HG03558 (cell line): ENCODE data around the gene AUTS2.

Experiments used
- ATAC-seq: cut with Tn5 transposase; IDR thresholded peaks from one replicate; pipeline ENCODE4 v1.9.1; 2021; ENCODE audit warnings: moderate number of reproducible peaks; ENCODE audit not compliant: unreplicated experiment; ENCODE audit errors: extremely low read depth

The AUTS2 gene

DNA sequence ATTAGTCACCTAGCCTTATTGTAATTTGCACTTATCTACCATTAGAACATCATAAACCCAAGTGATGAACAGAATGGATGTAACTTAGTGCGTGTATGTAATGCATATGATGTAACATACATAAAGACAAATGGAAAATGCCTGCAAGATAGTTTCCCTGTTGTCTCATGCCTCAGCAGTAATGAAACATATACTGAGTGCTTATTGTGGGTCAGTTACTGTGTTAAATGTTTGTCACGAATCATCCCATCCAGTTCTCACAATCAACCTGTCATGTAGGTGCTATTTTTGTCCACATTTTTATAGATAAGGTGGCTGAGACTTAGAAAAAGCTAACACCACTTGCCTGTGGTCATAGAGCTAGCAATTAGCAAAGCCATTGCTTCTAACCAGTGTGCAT is 350.8 kb downstream of the AUTS2 start:
- ATAC-seq = no peak

DNA sequence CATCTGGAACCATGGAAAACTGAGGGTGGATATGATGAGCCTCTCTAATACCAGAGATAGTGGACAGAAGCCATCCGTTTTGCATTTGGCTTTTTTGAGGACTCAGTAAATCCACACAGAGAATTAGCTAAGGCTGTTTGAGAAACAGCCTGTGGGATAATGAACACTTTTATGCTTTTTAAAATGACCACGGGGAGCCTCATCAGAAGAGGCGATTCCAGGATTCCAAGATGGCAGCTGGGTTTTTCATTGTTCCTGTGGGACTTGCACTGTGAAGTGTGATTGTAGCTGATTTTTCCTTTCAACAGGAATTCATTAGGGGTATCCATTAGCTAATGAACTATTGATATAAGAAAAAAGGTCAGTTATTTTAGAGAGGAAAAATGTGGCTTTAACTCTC is 353.2 kb downstream of the AUTS2 start:
- no peak for ATAC-seq

DNA sequence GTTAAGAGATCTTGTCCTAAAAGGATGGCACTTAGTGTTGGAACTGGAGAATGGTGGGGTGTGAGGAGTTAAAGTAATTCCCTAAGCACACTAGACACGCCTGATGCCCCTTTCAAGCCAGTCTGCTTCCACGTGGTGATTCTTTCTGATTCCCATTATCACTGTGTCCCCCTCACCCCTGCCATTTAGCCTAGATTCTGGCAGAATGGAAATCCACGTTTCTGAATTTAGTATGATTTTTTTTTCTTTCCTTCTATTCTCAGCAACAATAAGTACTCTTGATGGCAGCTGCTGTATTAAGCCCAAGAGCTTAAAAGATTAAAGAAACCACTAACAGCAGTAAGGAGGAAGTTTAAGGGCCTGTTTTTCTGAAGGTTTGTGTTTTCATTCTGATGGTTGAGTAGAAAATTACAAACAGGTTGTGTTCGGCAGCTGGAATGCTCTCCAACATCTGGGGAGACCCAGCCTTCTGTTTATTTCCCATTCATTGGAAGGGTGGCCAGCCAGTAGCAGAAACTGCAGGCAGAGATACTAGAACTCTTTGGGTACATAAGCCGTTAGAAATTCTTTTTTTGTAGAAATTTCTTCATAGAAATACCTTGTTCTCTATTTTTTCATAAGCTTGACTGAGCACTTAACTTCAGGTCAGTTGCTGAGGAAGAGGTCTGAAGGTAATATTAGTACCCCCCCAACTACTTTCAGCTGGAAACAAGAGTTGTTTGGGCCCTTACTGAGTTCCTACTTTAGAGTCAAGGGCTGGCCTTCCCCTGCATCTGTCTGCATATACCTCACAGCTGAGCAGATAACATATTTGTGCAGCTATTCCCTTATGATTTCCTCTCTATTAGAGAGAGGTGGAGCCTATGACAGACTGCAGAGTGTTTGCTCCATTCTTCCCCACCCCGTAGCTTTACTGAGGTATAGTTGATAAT is 355.1 kb downstream of the AUTS2 start:
- no peak for ATAC-seq

DNA sequence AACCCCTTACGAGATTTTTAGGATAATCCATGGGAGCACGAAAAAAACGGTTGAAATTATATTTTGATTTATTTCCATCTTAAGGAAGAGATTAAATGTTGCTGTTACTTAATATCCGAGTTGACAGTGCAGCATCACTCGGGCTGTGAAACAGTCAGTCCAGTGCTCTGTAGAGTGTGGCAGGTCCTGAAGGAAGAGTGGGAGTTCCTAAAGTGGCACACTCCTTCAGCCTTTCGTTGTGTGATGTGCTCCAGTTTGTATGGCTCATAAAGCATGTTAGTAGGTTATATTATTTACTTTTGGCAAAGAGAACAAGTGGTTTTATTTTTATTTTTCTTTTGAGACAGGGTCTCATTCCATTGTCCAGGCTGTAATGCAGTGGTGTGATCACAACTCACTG is 358.3 kb downstream of the AUTS2 start:
- no peak for ATAC-seq

DNA sequence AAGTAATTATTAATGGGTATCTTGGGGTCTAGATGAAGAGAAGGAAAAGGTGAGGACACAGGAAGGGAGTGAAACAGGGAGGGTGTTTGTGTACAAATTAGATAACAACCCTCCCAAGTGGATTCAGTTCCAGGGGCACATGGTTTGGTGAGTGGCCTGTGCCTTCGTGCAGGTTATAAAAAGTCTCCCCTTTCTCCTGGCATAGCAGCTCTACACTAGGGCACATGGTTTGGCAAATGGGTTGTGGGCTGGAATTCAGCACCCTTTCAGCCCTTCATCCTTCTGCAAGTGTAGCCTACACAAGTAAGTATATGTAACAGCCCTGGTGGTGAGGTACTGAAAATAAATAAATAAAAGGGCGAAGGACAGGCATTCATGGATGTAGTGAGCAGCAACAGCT is 359.4 kb downstream of the AUTS2 start:
- no peak for ATAC-seq

DNA sequence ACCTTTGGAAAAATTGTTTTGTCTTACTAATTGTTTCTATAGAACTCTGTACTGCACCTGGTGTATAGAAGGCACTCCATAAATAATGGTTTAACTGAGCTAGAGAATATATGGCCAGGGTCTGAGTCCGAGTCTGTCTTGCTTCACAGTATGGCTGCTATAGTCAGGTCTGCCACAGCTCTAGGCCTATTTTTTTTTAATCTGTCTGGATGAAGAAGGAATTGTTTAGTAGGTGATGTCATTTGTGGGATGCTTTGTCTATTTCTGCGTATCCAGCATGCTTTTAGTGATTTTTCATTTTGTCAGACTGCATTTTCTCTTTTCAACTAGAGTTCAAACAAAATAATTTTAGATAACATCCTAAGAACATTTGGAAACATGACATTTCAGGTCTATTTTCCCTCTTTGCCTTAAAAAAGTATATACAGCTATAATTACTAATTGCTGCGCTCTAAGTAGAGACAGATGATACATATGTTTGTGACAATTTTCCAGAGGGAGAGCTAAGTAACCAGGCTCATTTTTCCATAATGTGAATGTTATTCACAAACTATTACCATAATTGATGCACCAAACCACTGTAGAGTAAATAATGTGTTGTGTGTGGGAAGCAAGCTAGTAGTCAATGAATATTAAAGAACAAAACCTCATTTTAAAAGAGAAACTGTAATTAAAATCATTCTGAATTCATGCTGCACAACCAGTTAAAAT is 361.7 kb downstream of the AUTS2 start:
- ATAC-seq = no peak

DNA sequence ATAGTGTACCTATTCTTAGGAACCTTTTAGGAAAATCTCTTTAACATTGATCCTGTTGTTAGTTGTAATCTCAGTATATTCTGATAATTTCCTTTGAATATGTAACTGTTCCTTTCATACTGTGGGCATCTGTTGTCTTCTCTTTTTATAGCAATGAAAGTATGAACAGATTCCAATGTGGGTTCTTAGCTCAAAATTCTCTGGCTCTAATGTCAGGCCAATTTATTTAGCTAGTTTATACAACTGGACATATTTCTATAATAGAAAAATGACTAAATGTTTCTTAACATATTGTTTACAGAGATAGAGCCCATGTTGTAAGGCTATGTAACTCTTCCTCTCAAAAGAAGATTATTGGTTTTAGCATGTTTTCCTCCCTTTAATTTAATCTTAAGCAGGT is 363.2 kb downstream of the AUTS2 start:
- ATAC-seq = no peak

DNA sequence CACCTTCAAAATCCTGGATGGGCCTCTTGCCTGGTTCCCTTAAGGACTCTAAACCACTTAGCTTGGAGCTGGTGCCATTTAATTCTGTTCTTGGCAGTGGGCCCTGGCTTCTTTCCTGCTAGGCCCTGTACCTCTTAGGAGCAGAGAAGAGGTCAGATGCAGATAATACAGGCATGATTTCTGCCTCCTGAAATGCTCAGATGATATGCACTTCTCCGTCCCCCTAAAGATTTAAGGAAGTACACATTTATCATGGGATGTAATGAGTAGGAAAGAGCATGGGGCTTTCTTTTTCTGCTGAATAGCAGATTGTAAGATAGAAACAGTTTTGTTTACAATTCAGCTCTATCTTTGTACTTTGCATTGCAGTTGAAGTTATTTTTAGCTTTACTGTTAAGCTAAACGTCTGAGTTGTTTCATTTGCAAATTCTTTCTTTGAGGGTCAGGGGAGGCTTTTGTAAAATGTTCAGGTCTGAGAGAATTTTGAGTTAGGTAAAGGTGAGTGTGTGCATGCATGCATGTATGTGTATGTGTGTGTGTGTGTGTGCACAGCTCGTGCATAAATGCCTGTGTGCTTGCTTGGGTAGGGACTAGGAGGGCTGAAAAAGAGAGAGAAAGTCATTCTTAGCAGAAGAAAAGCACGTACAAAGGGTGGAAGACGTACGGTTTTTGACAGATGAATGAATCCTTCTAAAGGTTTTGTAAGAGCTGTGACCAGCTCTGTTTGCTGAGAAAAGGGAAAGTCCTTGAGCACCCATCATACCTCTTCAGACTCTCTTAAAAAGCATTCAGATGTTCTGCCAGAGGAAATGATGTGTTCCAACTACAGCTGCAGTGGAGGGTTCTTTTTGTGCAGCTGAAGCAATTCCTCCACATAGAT is 364.2 kb downstream of the AUTS2 start:
- no peak for ATAC-seq

DNA sequence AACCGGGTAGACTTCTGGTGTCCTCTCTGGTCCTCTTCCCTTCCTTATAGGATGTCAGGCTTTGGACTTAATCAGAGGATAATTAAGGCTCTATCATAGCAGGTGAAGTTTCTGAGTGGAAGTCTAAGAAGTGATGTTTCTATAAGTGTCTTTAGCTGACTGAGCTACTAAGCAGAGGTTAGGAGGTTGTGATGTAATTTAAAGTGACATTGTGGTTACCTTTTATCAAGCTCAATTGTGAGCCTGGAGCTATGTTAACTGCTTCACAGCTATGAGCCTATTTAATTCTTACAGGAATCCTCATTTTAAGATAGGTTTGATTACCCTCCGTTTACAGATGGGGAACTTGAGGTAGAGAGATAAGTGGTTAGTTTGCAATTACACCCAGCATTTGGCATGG is 365.1 kb downstream of the AUTS2 start:
- no peak for ATAC-seq

DNA sequence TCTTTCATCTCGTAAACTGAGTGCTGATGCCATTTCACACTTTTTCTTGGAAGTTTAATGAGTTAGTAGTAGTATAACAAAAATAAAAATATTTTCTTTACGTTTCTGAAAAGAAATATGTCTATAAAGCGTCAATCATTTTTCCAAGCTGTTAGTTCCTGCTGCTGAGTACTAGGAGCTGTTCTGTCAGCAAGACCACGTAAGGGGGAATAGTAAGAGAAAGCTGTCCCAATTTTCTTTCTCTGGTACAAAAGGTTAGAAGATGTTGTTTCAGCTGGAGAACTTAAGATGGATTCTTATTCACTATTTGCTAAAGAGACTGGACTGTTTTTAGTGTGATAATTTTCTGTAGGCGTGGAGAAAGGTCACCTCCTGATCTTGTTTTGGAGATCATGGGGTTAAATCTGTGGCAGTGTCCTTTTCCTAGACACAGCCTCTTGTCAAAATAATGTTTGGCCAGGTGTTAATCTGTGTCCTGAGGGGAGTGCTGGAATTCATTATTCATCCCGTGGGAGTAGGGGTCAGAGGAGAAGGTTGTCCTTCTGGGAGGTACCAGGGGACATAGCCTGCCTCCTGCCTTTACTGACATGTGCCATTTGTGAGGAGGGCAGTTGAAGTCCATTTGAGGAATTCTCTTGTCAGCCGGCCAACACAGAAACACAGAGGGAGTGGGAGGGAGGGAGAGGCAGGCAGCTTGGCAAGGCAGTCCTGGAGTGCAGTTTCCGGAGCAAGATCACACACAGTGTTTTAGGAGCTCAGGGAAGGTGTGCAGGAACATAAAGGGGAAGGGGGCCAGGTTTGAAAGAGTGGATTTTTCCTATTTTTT is 368.7 kb downstream of the AUTS2 start:
- ATAC-seq = no peak

DNA sequence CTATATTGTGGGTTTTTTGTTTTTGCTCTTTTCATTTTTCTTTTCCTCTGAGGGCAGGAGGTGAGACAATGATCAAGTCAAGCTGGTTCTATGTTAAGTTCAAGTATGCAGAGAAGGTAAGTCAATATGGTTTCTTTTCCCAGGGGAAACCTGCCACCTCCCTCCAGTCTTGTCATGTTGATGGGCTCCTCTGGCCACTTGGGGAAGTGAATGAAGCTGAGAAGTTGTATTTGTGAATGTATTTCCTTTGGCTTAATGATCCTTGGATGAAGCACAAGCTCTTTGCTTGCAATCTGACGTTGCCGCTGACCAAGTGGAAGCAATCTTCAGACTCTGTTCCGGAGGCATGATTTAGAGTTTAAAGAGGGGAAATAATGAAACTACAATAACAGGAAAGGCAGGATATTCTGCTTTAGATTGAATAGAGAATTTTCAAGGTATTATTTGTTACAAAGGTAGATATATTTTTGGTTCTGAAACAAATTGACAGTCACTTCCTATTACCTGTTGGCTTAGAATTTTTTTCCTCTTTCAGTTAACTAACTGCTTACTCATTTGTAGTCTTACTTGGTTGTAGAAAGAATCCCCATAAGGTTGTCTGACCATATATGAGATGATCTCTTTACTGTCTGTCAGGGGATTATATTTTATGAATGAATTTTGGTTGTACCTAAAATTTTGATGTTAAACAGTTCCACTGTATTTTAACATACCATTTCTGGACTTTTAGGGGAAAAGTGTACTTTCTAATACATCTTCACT is 369.6 kb downstream of the AUTS2 start:
- ATAC-seq = no peak

DNA sequence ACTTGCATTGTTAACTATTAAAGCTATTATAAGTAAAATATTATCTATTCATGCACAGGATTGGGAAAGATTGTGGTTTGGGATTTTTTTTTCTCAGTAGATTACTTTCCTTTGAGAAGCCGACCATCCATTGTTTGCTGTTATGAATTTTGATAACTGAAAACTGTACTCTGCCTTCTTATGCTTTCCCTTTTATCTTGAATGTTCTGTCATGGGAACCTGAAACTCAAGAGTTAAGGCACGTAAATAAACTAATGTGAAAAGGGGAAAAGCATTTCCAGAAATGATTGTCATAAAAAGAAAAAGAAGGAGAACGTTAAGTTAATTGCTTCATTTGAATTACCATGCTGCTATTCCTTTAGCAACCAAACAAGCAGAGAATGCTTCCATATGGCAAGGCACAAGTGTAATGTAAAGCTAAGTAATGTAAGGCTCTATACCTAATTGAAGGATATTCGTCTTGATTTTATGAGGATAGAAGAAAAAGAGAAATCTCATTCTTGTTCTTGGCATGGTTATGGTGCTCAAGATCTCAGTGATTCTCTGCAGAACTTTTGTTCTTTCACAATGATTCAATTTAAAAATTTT is 370.8 kb downstream of the AUTS2 start:
- no peak for ATAC-seq

DNA sequence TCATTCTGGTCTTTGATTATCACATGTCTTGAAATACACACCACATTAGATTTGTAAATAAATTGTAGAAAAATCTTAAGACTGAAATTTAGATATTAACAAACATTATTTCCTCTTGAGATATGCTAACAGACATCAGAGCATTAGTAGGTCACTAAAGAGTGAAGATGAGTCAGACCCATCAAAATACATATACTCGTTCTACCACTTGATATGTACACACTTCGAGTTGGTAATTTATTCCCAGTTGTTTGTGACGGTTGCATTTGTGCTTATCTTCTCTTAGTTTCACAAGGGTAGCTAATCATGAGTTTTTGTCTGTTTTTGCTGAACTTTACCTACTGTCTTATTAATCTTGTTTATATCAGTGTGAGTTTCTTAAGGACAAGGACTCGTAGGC is 383.4 kb downstream of the AUTS2 start:
- no peak for ATAC-seq

DNA sequence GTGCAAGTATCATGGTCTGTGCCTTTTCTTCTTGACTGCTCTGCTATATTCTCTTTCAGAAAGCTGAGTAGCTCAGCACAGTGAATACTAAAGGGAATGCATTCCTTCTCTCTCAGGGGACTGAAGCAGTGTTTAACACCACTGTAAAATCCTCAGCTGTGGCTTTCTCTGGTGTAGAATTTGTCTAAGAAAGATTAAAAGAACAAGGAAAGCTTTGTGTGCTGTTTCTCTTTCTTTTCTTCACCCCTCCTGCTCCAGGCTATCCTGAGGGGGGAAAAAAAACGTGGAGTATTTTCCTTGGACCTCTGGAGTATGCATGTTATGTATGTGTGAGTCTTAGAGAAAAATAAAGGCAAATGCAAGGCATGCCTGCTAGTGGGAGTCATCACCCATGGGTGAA is 383.9 kb downstream of the AUTS2 start:
- ATAC-seq = no peak

DNA sequence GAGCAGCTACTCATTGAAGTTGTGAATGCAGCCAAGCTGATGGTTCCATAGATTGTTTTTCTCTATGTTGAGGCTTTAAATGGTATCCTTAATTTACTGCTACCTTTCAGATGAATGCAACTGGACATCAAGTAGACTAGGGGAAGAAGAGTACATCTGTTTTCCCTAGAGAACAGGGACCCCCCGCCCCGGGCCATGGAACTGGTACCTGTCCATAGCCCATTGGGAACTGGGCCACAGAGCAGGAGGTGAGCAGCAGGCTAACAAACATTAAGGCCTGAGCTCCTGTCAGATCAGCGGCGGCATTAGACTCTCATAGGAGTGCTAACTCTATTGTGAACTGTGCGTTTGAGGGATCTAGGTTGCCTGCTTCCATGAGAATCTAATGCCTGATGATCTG is 391.3 kb downstream of the AUTS2 start:
- no peak for ATAC-seq

DNA sequence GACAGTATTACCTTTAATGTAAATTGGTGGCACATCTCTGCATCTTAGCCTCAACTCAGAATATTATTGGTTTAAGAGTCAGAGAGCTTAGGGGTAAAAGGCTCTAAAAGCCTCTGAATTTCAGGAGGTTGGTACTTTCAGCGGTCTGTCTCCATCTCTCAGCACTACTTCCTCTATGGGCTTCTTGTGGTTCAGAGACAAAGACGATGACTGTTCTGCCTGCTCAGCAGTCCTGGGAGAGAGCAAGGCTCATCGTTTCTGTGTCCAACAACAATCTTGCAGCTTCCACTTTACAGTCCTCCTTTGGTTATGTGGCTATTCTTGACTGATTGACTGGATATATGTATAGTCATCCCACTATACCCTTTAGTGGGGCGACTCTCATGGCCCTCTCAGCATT is 394.7 kb downstream of the AUTS2 start:
- no peak for ATAC-seq

DNA sequence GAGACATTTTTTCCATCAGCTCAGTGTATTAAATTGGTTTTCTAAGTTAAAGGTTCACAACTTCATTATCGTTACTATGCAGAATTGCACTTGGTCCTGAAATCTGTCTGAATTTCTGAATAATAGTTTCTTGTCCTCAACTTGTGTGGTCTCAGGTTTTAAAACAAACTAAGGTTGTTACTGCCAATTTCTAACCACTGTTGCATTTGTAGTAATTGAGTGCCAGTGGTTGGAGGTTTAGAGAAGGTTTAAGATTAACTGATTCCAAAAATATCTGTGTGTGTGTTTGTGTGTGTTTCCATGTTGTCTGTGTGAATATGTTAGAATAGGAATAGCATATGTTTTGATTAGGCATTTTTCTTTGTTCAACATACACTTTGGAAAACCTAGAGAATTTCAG is 395.9 kb downstream of the AUTS2 start:
- no peak for ATAC-seq

DNA sequence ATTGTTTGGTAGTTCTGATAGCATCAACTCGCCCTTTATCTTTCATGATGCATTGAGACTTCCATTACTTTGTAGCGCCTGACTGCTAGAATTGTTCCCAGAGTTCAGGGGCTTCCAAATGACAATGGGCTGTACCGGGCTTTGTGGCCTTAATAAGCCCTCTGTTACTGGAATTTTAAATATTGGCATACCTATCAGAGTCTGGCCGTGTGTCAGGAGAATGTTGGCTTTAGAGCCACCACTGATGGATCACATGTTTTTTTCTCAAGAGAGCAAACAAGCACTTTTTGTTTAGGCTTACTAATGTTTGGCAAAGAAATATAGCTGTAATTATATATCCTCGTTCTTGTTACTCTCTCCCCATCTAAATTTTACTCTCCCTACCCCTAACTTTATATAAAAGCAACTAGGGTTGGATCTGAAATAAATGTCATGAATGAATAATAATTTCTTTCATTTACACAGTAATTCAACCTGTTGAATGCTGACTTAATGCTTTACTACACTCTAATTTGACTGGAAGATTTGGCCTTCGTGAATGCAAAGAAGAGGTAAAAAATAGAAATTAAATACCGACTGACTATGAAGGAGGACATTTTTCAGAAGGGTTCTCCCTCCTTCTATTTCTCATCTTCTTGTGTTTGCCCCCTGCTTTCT is 396.7 kb downstream of the AUTS2 start:
- ATAC-seq = no peak
